Effector CD8-positive, alpha-beta T cell (primary cell): ENCODE data around the gene STIL.
"Not testable (repeated sequence)": the region's sequence is repeated elsewhere in the genome, so short reads cannot be mapped to it uniquely, and the experiment has no call there.

Experiments used
- DNase-seq: peaks from one replicate; lab custom pipeline; 2025; lab: John Stamatoyannopoulos, UW
- total RNA-seq, 4 experiments: gene quantifications; one replicate each; lab custom pipeline; 2026; lab: John Stamatoyannopoulos, UW

STIL gene
- total RNA-seq = 3.4 to 8.7 (median 6.2) reads per million in 4 experiments

DNA sequence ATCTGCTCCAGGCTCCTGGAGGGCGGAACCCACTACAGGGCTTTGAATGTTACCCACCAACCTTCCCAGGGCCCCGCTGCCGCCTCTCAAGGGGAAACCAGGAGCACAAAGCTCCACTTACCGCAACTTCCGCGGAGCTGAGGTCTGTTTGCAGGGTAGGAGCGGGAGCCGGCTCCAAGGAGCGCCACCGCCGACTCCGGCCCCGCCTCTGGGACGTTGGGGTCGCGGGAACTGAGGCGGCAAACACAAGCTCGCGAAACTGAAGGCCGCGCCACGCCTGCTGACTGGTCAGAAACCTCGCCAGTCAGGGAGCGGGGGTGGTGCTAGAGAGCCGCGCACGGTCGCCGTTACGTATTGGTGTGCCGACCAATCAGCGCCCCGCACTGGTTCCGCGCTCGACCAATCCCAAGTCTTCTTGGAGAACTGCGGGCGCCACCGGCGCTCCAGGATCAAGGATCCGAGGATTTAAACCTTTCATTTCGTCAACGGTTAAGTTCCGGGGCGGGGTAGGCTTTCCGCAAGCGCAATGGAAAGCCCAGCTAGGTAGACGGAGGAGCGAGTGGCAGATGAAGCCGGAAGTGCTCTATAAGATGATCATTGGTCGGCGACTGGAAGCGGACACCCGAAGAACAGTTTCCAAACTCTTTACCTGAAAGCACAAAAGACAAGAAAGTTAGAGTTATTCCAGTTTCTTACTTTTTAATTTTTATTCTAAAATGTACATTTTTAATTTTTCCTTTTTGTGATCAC is at the start of gene STIL:
STIL (minus strand) TSS at position 233 of the 750 bp plus-strand sequence. CDS start 3,828 bp downstream, outside the sequence.
- peak; percentile 95 for DNase-seq

DNA sequence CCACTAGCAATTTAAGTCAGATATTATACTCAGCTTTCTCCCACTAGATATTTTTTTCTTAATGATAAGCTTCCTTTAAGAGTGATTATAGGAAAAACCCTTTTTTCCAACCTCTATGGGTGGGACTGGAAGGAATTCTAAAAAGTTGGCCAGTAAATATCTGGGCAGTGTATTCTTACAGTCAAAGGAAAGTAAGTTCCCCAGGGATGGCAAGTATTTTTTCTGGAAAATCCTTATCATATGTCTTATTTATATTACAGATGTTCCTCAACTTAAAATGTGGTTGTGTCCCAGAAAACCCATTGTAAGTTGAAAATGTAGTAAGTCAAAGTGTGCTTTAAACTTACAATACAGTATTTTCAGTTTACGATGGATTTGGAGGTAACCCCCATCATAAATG is 48.9 kb upstream of the STIL start:
- DNase-seq = no peak

DNA sequence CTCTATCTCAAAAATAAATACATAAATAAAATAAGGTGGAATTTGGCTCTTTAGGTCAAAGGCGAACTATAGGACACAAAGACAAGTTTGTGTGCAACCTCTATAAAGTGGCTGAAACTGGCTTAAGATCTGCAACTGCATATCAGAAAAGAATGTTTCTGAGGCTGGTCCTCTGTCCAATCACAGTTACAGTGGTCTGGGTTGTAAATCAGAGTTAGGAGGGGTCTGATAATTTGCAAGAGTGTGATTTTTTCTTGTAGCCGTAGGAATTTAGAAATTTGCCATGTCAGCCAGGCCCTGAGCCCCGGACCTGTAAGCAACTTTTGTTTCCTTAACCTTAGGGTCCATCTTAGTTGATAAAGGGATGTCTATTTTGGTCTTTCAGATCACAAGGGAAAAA is 47.4 kb upstream of the STIL start:
- DNase-seq = no peak

DNA sequence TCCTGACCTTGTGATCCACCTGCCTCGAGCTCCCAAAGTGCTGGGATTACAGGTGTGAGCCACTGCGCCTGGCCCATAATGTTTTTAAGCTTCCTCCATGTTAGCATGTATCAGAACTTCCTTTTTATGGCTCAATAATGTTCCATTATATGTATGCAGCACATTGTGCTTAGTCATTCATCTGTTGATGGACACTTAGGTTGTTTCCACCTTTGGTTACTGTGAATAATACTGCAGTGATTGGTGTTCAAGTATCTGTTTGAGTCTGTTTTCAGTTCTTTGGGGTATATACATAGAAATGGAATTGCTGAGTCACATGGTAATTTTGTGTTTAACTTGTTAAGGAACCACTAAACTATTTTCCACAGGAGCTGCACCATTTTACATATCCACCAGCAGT is 37.4 kb upstream of the STIL start:
- no peak for DNase-seq

DNA sequence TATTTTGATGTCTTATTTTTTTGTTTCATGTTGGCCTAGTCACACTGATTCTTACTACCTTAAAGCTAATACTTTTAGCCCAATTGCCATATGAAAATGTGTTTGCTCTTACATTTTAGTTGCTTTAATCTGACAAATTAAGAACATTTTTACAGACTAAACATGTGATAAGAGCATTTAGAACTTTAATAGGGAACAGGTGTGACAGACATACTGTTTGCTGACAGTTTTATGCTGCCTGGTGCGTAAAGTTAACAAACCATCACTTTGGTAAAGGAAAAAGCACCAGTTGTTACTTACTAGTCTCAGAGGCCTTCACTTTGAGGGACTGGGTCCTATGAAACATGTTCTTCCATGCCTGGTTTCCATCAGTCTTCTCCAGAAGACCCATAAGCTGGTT is 34.3 kb upstream of the STIL start:
- no peak for DNase-seq

DNA sequence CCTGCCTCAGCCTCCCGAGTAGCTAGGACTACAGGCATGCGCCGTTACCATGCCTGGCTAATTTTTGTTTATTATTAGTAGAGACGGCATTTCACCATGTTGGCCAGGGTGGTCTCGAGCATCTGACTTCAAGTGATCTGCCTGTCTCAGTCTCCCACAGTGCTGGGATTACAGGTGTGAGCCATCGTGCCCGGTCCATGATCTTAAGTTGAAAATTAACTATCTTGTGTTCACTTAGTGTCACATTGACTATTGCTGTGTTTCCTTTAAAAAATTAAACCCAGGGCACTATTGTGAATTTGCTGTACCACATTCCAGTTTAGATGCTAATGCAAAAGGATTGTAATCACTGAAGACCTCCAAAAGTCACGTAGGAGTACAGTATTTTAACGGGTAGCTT is 33.8 kb upstream of the STIL start:
- no peak for DNase-seq

DNA sequence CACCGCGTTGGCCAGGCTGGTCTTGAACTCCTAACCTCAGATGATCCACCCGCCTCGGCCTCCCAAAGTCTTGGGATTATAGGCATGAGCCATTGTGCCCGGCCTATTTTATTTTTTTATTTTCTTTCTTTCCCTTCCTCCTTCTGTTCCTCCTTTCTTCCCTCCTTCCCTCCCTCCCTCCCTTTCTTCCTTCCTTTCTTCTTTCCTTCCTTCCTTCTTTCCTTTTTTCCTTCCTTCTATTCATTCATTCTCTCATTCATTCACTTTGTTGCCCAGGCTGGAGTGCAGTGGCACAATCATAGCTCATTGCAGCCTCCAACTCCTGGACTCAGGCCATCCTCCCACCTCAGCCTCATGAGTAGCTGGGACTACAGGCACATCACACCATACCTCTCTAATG is 33.0 kb upstream of the STIL start:
- DNase-seq = not testable (repeated sequence)

DNA sequence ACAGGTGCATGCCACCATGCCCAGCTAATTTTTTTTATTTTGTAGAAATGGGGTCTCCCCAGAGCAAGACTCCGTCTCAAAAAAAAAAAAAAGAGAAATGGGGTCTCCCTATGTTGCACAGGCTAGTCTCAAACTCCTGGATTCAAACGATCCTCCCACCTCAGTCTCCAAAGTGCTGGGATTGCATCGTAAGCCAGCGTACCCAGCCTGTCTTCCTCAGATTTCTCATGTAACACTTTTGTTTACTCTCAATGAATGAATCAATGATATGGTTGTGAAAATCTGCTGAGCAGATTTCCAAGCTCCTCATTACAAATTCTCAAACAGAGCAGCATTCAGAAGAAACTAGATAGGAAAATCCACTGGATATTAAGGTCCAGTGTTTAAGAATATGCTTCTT is 26.3 kb upstream of the STIL start:
- no peak for DNase-seq

DNA sequence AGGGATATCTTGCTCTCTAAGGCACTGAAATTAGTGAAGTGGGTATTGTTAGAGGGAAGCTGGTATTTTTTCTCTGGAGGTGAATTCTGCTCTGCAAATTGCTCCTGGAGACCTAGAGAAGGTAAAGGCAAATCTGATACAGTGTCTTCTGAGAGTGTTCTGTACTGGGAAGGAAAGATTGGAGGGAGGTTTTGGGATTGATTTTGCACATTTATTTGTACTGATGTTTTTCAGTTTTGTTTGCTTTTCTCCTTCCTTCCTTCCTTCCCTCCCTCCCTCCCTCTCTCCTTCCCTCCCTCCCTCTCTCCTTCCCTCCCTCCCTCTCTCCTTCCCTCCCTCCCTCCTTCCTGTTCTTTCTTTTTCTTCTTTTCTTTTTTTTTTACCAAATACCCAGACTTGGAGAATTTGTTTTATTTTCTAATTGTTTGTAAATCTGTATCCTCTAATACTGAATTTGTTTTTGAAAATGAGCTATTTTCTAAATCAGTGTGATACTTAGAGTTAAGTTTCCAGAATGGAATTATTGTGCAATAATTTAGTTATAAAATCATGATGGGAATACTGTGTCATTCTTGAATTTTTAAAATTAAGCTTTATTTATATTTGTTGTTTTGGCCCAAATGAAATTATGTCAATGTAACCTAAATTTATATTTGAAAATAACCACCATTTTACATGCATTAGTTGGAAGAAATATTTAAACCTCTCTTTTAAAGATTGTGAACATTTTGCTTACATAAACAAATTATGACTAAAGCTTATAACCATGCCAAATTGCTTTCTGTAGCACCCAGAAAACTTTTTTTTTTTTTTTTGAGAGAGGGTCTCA is 24.5 kb upstream of the STIL start:
- DNase-seq = no peak

DNA sequence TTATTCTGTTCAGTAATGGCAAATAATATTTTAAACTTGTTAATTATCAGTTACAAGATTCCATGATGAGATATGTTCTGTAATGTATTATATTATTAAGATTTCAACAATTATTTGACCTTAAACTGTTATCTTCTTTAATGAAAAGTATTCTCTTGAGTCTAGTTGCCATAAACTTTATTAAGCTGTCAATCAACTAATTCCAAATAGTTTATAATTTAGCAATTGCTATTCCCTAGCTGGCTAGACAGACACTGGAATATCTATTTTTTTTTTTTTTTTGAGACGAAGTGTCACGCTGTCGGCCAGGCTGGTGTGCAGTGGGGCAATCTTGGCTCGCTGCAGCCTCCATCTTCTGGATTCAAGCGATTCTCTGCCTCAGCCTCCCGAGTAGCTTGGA is 23.4 kb upstream of the STIL start:
- DNase-seq = no peak

DNA sequence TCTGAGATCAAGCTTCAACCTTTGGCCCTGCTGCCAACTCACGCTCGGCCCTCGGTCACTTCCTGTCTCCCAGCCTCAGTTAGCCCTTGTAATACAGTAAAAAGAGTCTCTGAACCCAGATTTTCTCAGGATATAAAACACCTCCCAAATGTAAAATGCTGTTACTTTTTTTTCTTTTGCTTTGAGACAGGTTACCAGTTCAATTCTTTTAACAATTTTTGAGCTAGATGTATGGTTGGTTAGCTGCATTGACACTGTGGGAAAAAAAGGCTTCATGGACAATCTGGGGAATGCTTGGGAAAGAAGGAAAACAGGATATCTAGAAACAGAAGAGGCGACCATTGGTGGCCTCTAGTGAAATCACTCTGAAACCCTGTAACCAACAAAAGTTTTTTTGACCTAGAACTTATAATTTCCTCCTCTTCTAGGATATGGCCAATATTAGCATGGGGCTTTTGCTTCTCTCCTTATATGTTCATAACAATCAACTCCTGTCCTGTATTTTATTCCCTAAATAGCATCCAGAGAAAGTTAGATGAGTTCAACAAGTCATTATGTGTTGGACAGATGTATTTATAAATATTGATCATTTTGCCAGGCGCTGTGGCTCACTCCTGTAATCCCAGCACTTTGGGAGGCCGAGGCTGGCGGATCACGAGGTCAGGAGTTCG is 21.0 kb upstream of the STIL start:
- DNase-seq = no peak

DNA sequence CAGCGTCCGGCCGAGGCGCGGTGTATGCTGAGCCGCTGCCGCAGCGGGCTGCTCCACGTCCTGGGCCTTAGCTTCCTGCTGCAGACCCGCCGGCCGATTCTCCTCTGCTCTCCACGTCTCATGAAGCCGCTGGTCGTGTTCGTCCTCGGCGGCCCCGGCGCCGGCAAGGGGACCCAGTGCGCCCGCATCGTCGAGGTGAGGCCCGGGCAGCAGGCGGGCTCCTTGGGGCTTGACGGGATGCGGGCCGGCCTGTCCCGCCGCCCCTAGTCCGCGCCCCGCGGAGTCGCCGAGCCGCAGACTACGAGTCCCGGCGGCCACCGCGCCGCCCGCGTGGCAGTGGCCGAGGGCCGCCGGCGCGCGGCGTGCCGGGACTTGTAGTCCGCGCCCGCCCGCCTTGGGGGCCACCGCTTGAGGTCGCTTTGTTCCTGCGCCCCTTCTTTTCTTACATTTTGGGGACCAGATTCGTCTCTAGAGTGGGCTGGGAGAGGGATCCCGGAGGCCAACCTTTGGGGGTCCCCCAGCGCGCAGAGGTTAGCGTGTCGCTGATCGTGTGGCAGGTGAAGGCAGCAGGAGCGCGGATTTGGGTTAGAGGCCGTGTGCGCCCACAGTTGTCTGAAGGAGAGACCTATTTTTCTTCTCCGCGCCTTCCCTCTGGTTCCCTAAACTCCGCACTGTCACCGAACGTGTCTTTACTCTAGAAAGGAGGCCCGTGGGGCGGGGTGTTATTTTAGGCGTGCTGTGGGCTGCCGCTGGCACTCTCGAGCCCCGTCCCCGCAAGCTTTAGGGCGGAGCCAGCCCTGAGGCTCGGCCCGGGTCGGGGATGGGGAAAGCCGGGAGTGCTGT is 20.2 kb upstream of the STIL start:
- DNase-seq = peak; percentile 51

DNA sequence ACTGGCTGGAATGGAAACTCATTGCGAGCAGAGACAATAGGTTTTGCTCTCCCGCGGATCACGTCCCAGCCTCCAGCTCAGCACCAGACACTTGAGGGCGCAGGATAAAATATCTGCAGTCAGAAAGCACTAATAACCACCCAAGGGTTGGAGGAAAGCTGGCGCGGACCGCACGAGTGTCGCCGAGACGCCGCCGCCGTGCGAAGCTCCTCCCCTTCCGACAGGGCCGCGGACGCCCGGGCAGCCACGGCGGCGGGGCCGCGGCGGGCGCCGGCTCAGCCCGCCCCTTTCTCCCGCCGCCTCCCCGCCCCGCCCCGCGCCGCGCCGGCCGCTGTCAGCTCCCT is 19.6 kb upstream of the STIL start, which contains the start of gene CMPK1:
CMPK1 (plus strand) TSS at position 213 of the 344 bp plus-strand sequence. CDS start 156 bp downstream, outside the sequence.
- peak; percentile 46 for DNase-seq

DNA sequence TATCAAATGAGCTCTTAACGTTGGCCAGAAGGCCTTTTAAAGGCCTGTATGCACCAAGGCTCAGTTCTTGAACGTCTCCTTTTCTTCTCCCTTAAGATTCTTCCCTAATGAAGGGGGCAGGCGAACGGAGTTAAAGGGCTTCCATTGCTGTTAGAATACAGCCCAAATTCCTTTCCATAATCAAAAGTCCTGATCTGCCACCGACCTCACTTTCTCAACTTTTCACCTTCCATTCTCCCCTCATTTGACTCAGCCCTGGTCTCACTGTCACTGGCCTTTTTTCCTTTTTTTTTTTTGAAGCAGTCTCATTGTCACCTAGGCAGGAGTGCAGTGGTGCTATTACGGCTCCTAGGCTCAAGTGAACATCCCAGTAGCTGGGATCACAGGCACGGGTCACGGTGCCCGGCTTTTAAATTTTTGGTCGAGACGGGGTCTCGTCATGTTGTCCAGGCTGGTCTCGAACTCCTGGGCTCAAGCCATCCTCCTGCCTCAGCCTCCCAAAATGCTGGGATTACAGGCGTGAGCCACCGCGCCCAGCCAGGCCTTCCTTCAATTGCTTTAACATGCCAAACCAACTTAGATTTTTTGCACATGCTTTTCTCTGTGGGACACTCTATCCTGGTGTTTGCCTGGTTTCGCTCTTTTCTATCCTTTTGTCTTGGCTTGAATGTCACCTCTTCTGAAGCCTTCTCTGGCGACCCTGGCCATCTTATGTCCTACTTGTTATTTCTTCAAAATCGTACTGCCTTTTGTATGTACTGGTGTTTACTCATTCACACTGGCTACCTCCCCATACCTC is 19.0 kb upstream of the STIL start:
- no peak for DNase-seq

DNA sequence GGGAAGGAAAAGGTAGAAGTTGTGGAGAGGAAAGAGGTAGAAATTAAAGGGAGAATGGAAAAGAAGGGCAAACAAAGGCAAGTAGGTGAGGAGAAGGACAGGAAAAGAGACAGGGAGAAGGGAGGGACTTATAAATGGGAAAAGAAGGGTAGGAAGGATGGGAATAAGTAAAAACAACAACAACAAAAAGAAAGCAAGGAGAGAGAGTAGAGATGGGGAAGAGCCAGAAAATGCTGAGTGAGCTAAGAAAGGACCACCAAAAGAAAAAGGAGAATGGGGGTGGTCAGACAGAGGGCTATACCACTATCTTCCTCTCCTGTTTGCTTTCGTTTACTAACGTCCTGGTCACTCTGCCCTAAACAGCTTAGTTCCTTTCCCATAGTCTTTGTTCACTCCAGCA is 17.9 kb upstream of the STIL start:
- DNase-seq = no peak

DNA sequence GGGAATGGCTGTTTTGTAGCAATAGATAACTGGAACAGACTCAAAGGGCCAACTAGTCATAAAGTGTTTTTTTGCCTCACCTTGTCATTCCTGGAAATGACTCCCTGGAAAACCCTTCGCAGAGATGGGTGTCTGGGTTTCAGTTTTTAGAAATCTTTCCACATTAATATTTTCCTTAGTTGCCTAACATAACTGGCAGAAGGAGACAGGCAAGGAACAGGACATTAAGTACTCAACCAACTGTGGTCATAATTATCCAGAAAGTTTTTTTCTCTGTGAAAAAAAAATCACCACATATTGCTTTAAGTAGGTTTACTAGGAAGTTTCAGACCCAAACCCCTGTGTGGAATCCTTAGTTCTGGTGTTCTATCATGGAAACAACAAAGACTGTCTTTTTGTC is 16.3 kb upstream of the STIL start:
- no peak for DNase-seq

DNA sequence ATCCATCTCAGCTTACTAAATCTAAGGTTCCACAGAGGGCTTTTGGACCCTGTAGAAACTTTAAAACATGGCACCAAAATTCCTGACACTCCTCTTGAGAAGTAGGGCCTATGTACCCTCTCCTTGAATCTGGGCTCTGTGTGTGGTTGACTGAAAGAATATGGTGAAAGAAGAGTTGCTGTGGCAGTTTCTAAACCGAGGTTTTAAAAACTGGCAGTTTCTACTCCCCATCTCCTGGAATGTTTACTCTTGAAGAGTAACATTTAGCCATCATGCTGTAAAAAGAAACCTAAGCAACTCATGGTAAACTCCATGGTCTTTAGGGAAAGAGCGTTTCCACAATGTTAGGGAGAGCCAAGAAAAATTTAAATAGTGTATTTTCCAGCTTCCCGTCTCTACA is 15.0 kb upstream of the STIL start:
- no peak for DNase-seq

DNA sequence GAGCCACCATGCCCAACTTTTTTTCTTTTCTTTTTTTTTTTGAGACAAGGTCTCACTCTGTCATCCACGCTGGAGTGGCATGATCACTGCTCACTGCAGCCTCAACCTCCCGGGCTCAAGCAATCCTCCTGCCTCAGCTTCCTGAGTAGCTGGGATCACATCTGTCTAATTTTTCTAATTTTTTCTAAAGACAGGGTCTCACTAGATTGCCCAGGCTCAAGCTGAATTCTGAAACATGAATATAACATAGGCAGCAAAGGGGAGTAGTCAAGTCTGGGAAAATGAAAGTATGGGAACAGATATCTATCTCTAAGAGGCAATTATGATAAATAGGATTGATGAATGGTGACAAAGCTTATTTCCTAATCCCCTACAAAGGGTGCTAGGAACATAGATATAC is 12.3 kb upstream of the STIL start:
- no peak for DNase-seq

DNA sequence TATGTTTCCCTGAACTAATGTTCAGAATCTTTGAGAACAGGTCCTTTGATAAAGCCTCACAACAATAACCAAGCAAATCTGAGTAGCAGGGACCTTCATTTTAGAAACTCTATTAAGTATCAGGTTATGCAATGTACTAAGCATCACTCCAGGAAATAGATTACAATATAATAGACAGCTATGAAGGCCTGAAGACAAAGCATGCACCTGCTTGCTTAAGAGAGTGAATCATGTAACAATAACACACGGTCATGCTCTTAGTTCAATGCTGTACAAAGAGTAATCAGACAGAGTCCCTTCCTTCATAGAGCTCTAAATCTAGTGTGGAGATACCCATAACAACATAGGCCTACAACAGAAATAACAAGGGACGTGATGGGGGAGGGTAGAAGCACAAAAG is 11.6 kb upstream of the STIL start:
- DNase-seq = no peak

DNA sequence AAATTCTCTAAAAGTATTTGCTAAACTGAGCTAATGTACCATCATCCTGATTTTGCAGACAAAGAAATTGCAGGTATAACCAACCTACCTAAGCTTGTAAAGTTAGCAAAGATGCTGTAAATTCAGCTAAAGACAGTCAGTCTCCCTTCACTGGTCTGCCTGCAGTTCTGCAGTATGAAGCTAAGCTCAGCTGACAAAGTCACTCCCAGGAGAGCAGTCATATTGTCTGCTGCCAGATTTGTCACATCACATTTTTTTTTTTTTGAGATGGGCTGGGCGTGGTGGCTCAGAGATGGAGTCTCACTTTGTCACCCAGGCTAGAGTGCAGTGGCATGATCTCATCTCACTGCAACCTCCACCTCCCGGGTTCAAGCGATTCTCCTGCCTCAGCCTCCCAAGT is 10.7 kb upstream of the STIL start:
- DNase-seq = no peak

DNA sequence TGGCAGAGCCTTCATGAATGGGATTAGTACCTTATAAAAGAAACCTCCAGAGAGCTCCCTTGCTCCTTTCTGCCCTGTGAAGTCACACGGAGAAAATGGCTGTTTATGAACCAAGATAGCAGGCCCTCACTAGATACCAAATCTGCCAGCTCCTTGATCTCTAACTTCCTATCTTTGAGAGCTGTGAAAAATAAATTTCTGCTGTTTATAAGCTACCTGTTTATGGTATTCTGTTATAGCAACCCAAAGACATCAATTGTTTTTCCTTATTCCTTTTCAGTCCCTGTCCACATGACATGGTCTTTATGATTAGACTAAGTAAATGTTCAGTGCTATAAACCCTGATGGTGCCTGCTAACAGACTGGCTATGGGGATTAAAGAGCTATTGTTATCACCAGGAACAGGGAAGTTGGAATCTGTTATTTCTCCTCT is 9.7 kb upstream of the STIL start:
- DNase-seq = no peak
